Nephron (organoid): ENCODE data around the gene TNFRSF14.

Experiments
- H3K27ac Mint-ChIP-seq, 3 experiments: 2 replicates each; pipeline ENCODE4 v1.8.0; 2020; ENCODE audit warnings: mixed read lengths in 3 of 3, mild to moderate bottlenecking in 2 of 3, moderate library complexity in 1 of 3
- H3K27me3 Mint-ChIP-seq: 2 replicates; pipeline ENCODE4 v1.8.0; 2021; ENCODE audit warnings: low read depth, mild to moderate bottlenecking, moderate library complexity, mixed read lengths
- H3K36me3 Mint-ChIP-seq: 2 replicates; pipeline ENCODE4 v1.8.0; 2020; ENCODE audit warnings: low read depth, mixed read lengths
- H3K4me1 Mint-ChIP-seq: 2 replicates; pipeline ENCODE4 v1.8.0; 2020; ENCODE audit warnings: mixed read lengths
- H3K4me3 Mint-ChIP-seq, 3 experiments: 2 replicates each; pipeline ENCODE4 v1.8.0; 2020; ENCODE audit warnings: mild to moderate bottlenecking in 3 of 3, mixed read lengths in 3 of 3, moderate library complexity in 2 of 3
- H3K9me3 Mint-ChIP-seq: 2 replicates; pipeline ENCODE4 v1.8.0; 2020; ENCODE audit warnings: mixed read lengths
- TF ChIP-seq, protein P1 (sequence below), 3 experiments: fragments of 200-600 bp; sonication (generic); IDR thresholded peaks; one replicate each; pipeline ENCODE4 v1.5.0; 2021; ENCODE audit warnings: antibody characterized with exemption in 3 of 3; ENCODE audit not compliant: unreplicated experiment in 3 of 3

TNFRSF14 gene

DNA sequence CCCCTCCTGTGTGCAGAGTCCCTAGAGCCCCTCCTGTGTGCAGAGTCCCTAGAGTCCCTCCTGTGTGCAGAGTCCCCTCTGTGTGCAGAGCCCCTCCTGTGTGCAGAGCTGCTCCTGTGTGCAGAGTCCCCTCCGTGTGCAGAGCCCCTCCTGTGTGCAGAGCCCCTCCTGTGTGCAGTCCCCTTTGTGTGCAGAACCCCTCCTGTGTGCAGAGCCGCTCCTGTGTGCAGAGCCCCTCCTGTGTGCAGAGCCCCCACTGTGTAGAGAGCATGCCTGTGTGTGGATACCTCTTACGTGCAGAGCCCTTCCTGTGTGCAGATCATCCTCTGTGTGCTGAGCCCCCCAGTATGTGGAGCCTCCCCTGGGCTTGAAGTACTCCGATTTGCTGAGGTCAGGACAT, 17.8 kb upstream of the TNFRSF14 start:
- Mint-ChIP-seq H3K4me3 (peak overlapping the region in 1 of 3 experiments; percentile 14), H3K27ac (peak overlapping the region in 1 of 3 experiments; percentile 22), H3K9me3 (no peaks in the 10 kb centered on the region), H3K36me3 (no peaks in the 10 kb centered on the region), H3K27me3 (peaks cover 28% of the 10 kb centered on the region), H3K4me1 (peaks cover 21% of the 10 kb centered on the region)
- TF ChIP-seq, protein P1, sequence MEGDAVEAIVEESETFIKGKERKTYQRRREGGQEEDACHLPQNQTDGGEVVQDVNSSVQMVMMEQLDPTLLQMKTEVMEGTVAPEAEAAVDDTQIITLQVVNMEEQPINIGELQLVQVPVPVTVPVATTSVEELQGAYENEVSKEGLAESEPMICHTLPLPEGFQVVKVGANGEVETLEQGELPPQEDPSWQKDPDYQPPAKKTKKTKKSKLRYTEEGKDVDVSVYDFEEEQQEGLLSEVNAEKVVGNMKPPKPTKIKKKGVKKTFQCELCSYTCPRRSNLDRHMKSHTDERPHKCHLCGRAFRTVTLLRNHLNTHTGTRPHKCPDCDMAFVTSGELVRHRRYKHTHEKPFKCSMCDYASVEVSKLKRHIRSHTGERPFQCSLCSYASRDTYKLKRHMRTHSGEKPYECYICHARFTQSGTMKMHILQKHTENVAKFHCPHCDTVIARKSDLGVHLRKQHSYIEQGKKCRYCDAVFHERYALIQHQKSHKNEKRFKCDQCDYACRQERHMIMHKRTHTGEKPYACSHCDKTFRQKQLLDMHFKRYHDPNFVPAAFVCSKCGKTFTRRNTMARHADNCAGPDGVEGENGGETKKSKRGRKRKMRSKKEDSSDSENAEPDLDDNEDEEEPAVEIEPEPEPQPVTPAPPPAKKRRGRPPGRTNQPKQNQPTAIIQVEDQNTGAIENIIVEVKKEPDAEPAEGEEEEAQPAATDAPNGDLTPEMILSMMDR (IDR thresholded peaks at IDR 0.05; ENCODE audit: unreplicated experiment in 3 of 3), result no peak

DNA sequence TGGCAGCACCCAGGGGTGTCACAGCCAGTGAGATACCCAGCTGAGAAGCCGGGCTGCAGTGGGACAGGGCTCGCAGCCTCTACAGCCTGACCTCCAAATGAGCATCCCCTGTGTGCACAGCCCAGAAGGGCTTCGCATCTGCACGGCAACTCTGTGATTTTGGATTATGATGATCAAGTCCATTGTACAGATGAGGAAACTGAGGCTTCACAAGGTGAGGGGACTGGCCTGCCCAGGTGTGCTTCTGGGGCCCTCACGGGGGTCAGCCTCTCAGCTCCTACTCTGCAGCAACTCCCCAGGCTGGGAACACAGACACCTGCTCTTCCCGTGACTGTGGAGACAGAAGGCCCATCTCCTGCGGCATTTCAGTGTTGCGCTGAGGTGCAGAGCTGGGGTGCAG, 17.3 kb upstream of the TNFRSF14 start:
- H3K27me3 Mint-ChIP-seq, result peaks cover 23% of the 10 kb centered on the region
- no peaks in the 10 kb centered on the region for H3K36me3 Mint-ChIP-seq
- H3K4me1 Mint-ChIP-seq, result peaks cover 18% of the 10 kb centered on the region
- H3K9me3 Mint-ChIP-seq, result no peaks in the 10 kb centered on the region
- TF ChIP-seq, protein P1 (IDR thresholded peaks at IDR 0.05; ENCODE audit: unreplicated experiment in 3 of 3), result no peak
- no peak overlapping the region for H3K4me3 Mint-ChIP-seq
- no peak overlapping the region for H3K27ac Mint-ChIP-seq

DNA sequence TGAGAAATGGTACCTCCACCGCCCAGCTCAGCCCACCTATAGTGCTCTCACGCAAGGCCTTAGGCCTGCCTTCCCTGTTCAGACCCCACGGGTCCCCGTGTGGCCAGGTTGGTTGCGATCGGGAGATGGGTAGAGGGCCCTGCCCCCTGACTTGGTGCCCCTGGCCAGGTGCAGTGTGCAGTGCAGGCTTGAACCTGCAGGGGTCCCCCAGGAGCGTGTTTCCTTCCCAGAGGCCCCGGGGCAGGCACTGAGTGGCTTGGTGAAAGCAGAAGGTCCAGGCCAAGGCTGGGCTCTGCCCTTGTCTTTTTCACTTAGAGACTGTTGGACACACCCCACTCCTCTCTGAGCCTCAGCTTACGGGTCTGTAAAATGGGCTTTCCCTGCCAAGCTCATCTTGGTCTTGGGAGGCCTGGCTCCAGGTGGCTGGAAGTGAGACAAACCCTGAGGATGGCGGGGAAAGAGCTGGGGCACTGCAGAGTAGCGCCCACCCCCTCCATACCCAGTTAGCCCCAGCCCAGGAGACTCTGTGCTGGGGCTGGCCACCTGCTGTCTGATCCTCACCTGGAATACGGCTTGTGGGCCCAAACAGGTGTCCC, 16.8 kb upstream of the TNFRSF14 start:
- TF ChIP-seq, protein P1 (IDR thresholded peaks at IDR 0.05; ENCODE audit: unreplicated experiment in 3 of 3), result peak in 2 of 3 experiments; percentile 8 to 36
- H3K9me3 Mint-ChIP-seq, result no peaks in the 10 kb centered on the region

DNA sequence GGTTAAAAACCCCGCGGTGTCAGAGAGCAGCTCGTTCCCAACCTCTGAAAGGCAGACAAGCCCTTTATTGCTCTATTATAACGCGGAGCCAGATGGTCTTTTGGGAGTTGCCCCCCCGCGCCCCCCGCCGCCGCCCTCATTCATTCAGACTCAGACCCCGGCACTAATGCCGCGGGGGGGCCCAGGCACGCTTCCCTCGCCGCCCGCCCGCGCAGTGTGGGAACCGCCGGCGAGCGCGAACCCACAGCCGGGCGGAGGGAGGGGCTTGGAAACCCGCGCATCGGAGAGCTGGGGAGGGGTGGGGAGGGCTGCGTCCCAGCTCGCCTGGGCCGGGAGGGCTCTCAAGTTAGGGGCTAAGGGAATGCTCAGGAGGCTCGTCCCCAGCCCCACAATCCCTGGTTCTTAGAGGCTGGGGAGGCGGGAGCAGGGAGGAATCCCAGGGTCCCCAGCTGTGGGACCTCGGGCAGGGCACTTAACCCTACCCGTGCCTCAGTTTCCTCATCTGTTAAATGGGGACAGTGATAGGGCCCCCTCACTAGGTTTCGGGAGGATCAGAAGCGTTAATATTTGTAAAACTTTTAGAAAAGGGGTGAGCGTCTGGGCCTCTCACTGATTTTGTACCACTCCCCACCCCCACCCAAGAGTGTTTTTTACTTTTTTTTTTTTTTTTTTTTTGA, 15.2 kb upstream of the TNFRSF14 start:
- Mint-ChIP-seq H3K4me1 (peaks cover 7% of the 10 kb centered on the region), H3K9me3 (no peaks in the 10 kb centered on the region), H3K27ac (no peak overlapping the region), H3K4me3 (no peak overlapping the region), H3K36me3 (no peaks in the 10 kb centered on the region), H3K27me3 (peaks cover 10% of the 10 kb centered on the region)
- TF ChIP-seq, protein P1 (IDR thresholded peaks at IDR 0.05; ENCODE audit: unreplicated experiment in 3 of 3), result no peak

More for the DNA sequence above, 16.8 kb upstream of the TNFRSF14 start:
- Mint-ChIP-seq H3K36me3 (no peaks in the 10 kb centered on the region), H3K27me3 (peaks cover 20% of the 10 kb centered on the region), H3K4me1 (peaks cover 14% of the 10 kb centered on the region), H3K4me3 (no peak overlapping the region), H3K27ac (no peak overlapping the region)

DNA sequence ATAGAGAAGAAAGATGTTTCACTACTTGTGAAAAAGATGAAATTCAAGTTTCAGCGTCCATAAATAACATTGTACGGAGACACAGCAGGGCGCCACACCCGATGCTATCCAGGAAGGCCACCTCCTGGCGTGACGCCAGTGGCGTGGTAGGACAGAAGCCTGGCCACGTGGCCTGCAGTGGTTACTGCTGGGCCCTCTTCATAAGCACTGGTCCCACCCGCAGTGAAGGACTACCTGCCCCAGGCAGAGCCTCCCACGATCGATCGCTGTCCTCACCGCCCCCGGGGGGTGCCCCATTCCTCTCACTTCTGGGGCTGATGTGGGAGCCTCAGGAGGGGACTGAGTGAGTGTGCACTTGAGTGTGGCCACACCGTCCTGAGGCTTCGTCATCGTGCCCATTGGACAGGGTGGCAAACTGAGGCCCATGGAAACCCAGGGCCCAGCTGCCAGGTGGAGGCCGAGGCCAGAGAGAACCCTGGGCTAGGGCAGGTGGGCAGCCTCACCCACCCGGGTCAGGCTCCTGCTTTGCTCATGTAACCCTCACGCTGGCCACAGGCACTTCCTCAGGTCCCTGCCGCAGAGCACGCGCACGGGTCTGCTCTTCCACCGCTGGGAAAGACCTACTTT, 14.4 kb upstream of the TNFRSF14 start:
- no peaks in the 10 kb centered on the region for H3K36me3 Mint-ChIP-seq

More for the DNA sequence above, 14.4 kb upstream of the TNFRSF14 start:
- Mint-ChIP-seq H3K27me3 (peaks cover 4% of the 10 kb centered on the region), H3K27ac (no peak overlapping the region), H3K4me1 (peaks cover 7% of the 10 kb centered on the region), H3K4me3 (no peak overlapping the region), H3K9me3 (no peaks in the 10 kb centered on the region)
- TF ChIP-seq, protein P1 (IDR thresholded peaks at IDR 0.05; ENCODE audit: unreplicated experiment in 3 of 3), result no peak
